Measurements from ENCODE around the gene PRIM1.
"Not testable (repeated sequence)": the region's sequence is repeated elsewhere in the genome, so short reads cannot be mapped to it uniquely, and the experiment has no call there.

PRIM1 gene

GRCh38 chr12:56751712-56752598 is at the start of gene PRIM1:
Gene PRIM1, minus strand, starts transcription at chr12:56752323. Its CDS starts 25 bp downstream, at chr12:56752298.
- in situ Hi-C loops (cut with HindIII; ENCODE audit: low sequenced_read_pairs), result loop anchor here (10.0 kb wide), 1 partner anchor 233 kb away; no protein-coding TSS in a partner anchor

- in situ Hi-C loops (cut with HindIII; ENCODE audit: low sequenced_read_pairs), result no loop called here
These were observed 48.1 kb upstream of the PRIM1 start for GRCh38 chr12:56800221-56800620.

GRCh38 chr12:56799345-56799744 is 47.2 kb upstream of the PRIM1 start:
- in situ Hi-C loops (cut with HindIII; ENCODE audit: low sequenced_read_pairs), result not testable (repeated sequence)

- in situ Hi-C loops (cut with HindIII; ENCODE audit: low sequenced_read_pairs), result not testable (repeated sequence)
These were observed 43.7 kb upstream of the PRIM1 start for GRCh38 chr12:56795791-56796190.

GRCh38 chr12:56795046-56795562 is 43.0 kb upstream of the PRIM1 start:
- in situ Hi-C loops (cut with HindIII; ENCODE audit: low sequenced_read_pairs), result not testable (repeated sequence)

- in situ Hi-C loops (cut with HindIII; ENCODE audit: low sequenced_read_pairs), result not testable (repeated sequence)
These were observed 41.0 kb upstream of the PRIM1 start for GRCh38 chr12:56793124-56793523.

GRCh38 chr12:56792678-56793077 is 40.6 kb upstream of the PRIM1 start:
- in situ Hi-C loops (cut with HindIII; ENCODE audit: low sequenced_read_pairs), result no loop called here

- in situ Hi-C loops (cut with HindIII; ENCODE audit: low sequenced_read_pairs), result not testable (repeated sequence)
These were observed 37.3 kb upstream of the PRIM1 start for GRCh38 chr12:56789429-56789828.

GRCh38 chr12:56787498-56787897 is 35.4 kb upstream of the PRIM1 start:
- in situ Hi-C loops (cut with HindIII; ENCODE audit: low sequenced_read_pairs), result no loop called here

GRCh38 chr12:56785874-56786273 is 33.8 kb upstream of the PRIM1 start:
- in situ Hi-C loops (cut with HindIII; ENCODE audit: low sequenced_read_pairs), result no loop called here

- in situ Hi-C loops (cut with HindIII; ENCODE audit: low sequenced_read_pairs), result no loop called here
These were observed 33.2 kb upstream of the PRIM1 start for GRCh38 chr12:56785141-56785865.

GRCh38 chr12:56781726-56782125 is 29.6 kb upstream of the PRIM1 start:
- in situ Hi-C loops (cut with HindIII; ENCODE audit: low sequenced_read_pairs), result no loop called here

- in situ Hi-C loops (cut with HindIII; ENCODE audit: low sequenced_read_pairs), result no loop called here
These were observed 26.6 kb upstream of the PRIM1 start for GRCh38 chr12:56778756-56779155.

- in situ Hi-C loops (cut with HindIII; ENCODE audit: low sequenced_read_pairs), result no loop called here
These were observed 24.5 kb upstream of the PRIM1 start for GRCh38 chr12:56776654-56777053.

GRCh38 chr12:56775638-56776037 is 23.5 kb upstream of the PRIM1 start:
- in situ Hi-C loops (cut with HindIII; ENCODE audit: low sequenced_read_pairs), result no loop called here

- in situ Hi-C loops (cut with HindIII; ENCODE audit: low sequenced_read_pairs), result no loop called here
These were observed 21.0 kb upstream of the PRIM1 start for GRCh38 chr12:56773113-56773512.

- in situ Hi-C loops (cut with HindIII; ENCODE audit: low sequenced_read_pairs), result no loop called here
These were observed 20.5 kb upstream of the PRIM1 start for GRCh38 chr12:56772625-56773024.

GRCh38 chr12:56769868-56770267 is 17.7 kb upstream of the PRIM1 start:
- in situ Hi-C loops (cut with HindIII; ENCODE audit: low sequenced_read_pairs), result no loop called here

GRCh38 chr12:56768424-56768823 is 16.3 kb upstream of the PRIM1 start:
- in situ Hi-C loops (cut with HindIII; ENCODE audit: low sequenced_read_pairs), result no loop called here

GRCh38 chr12:56766535-56766934 is 14.4 kb upstream of the PRIM1 start:
- in situ Hi-C loops (cut with HindIII; ENCODE audit: low sequenced_read_pairs), result no loop called here

- in situ Hi-C loops (cut with HindIII; ENCODE audit: low sequenced_read_pairs), result no loop called here
These were observed 11.9 kb upstream of the PRIM1 start for GRCh38 chr12:56763753-56764657.
